ENCODE data around the gene GALK1. TPM values are rescaled to one million over a fixed set of nuclear protein-coding genes. Genes with fewer than 3 reads are reported as not detected.
A peak's percentile ranks its signal among the peaks of the same experiment; 100 is the strongest.

Gene GALK1
- total RNA-seq, 2 donors from 2014 or later: 27.4 to 27.5 TPM

DNA sequence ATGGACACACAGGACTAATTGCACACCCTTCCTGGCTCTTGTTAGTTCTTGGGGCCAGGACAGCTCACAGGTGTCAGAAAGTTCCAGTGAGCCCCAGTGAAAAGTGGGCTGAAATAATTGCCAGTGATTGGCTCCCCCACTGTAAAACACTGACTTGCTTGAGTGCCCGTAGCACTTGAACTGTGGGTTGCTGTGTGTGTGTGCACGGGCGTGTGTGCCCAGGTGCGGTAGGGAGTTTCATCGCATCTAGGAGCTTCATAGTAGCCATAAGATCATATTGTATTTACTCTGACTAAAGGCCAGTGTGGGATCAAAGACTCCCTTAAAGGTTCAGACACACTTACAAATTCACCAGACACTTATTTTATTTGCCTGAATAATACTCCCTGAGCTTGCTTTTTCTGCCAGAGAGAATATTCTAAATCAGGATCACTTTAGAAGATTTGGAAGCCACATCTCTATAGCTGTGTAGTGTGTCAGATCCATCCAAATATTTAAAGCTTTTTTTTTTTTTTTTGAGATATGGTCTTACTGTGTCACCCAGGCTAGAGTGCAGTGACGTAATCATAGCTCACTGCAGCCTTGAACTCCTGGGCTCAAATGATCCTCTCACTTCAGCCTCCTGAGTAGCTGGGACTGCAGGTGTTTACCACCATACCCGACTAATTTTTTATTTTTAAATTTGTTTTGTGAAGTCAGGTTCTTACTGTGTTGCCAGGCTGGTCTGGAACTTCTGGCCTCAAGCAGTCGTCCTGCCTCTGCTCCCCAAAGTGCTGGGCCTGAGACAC lies 31.0 kb upstream of the GALK1 start:
- H3K9me3 ChIP-seq: no peaks in the 10 kb centered on the region
- H3K4me3 ChIP-seq: no peak overlapping the region
- H3K27ac ChIP-seq: no peak overlapping the region
- ATAC-seq (no peak), DNase-seq (peak in 1 of 4 donors; percentile 2)
- WGBS, 2 donors: 90% methylated on average over 6 to 8 of the region's 8 CpGs
- no peaks in the 10 kb centered on the region for H3K27me3 ChIP-seq
- no peaks in the 10 kb centered on the region for H3K4me1 ChIP-seq
- peaks cover 0 to 3% of the 10 kb centered on the region in 2 donors for H3K36me3 ChIP-seq (replicated peaks in 1 of 2; ENCODE audit: insufficient read depth in 1 of 2, low read depth in 2 of 2)
- no peak for TF ChIP-seq POLR2A (IDR thresholded peaks at IDR 0.05)
- intact Hi-C loops (cut with DNase I): no loop called here

DNA sequence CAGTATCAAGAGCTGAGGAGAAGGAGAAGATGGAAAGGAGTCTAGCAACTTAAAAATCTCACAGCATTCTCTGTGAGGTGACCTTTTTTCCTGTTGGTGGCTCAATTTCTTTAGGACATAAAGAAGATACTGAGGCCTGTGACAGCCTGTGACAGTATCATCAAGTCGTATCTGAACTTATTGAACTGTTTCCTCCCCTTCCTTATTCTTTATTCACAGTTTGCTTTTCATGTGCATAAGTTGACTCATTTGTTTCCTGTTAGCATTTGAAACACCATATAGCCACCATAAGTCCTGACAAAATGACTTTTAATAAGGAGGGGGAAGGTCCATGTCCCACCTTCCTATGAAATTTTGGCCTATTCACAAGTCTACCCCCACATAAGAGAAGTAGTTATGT lies 28.5 kb upstream of the GALK1 start:
- TF ChIP-seq CTCF (IDR thresholded peaks at IDR 0.05) (no peak), POLR2A (IDR thresholded peaks at IDR 0.05) (no peak)
- ATAC-seq (no peak), DNase-seq (no peak)
- Histone ChIP-seq H3K4me3 (no peak overlapping the region), H3K4me1 (no peaks in the 10 kb centered on the region), H3K36me3 (replicated peaks in 1 of 2; ENCODE audit: insufficient read depth in 1 of 2, low read depth in 2 of 2) (peaks cover 0 to 2% of the 10 kb centered on the region in 2 donors), H3K27me3 (no peaks in the 10 kb centered on the region), H3K9me3 (no peaks in the 10 kb centered on the region), H3K27ac (no peak overlapping the region)
- intact Hi-C loops (cut with DNase I): no loop called here
- 62 to 85% methylated on average over 1 of the region's 1 CpG for WGBS, 2 donors

DNA sequence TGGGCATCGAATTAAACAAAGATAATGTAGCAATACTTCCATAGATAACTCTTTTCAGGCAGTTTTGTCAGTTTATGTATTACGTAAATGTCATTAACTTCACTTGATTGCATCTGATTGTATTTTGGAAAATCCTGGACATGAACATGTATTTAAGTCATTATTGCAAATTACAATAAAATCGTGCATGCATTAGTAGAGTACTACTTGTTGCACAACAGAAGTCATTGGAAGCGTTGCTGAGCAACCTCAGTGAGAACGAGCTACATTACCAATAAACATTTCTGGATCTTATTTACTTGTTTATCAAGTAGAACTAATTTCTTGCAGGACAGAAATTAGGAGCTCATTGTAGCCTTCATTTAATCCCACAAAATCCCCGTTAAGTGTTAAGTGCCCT lies 26.3 kb upstream of the GALK1 start:
- no peak for DNase-seq
- Histone ChIP-seq H3K4me1 (peaks cover 13% of the 10 kb centered on the region), H3K4me3 (no peak overlapping the region), H3K36me3 (replicated peaks in 1 of 2; ENCODE audit: insufficient read depth in 1 of 2, low read depth in 2 of 2) (no peaks in the 10 kb centered on the region), H3K27ac (no peak overlapping the region), H3K27me3 (no peaks in the 10 kb centered on the region), H3K9me3 (no peaks in the 10 kb centered on the region)
- ATAC-seq: no peak
- 78 to 81% methylated on average over 6 of the region's 6 CpGs for WGBS, 2 donors
- intact Hi-C loops (cut with DNase I): no loop called here
- TF ChIP-seq CTCF (IDR thresholded peaks at IDR 0.05) (no peak), POLR2A (IDR thresholded peaks at IDR 0.05) (no peak)

DNA sequence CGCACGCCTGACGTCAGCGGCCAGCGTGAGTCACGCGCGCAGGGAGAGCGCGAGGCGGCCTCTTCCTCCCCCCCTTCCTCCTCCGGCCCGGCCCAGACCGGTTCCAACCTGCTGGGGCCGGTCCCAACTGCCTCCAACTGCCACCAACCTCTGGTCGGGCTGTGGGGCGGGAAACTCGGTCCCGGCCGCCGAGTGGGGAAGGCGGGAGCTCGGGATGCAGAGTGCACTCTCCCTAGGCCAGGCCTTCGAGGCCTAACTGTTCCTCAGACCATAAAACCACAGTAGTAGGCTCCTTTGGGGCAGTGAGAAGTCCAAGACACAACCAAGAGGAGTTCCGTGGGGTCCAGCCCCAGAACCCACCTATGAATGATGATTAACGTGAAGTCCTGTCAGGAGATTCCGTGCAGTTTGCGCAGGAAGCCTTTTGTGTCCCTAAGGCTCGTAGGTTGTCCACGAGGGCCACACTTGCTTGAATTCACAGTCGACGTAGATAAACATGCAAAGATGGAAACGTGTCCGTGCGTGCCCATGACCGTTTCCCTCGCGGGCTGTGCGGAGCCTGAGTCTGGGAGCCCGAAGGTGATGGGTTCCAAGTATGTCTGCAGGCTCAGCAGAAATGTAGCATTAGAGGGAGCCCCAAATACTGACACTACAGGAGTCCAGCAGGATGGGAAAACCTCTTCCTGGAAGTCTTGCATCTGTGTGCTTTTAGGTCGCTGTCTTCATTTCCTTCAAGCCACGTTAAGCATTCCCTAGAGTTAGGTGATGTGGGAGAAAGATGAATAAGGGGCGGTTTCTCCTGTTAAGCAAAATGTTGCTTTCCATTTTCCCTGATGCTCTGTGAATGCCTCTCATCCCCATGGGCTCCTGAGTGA lies 20.3 kb upstream of the GALK1 start:
- Histone ChIP-seq H3K9me3 (no peaks in the 10 kb centered on the region), H3K36me3 (replicated peaks in 1 of 2; ENCODE audit: insufficient read depth in 1 of 2, low read depth in 2 of 2) (no peaks in the 10 kb centered on the region), H3K4me1 (peaks cover 50% of the 10 kb centered on the region), H3K27ac (peak overlapping the region; percentile 99), H3K27me3 (no peaks in the 10 kb centered on the region), H3K4me3 (peak overlapping the region; percentile 19 to 39)
- DNase-seq (peak; percentile 91 to 94 (median 92)), ATAC-seq (peak; percentile 78)
- intact Hi-C loops (cut with DNase I): no loop called here
- WGBS, 2 donors: 8 to 11% methylated on average over 29 to 32 of the region's 43 CpGs
- TF ChIP-seq CTCF (IDR thresholded peaks at IDR 0.05) (no peak), POLR2A (IDR thresholded peaks at IDR 0.05) (peak; percentile 45 to 84 (median 72))

DNA sequence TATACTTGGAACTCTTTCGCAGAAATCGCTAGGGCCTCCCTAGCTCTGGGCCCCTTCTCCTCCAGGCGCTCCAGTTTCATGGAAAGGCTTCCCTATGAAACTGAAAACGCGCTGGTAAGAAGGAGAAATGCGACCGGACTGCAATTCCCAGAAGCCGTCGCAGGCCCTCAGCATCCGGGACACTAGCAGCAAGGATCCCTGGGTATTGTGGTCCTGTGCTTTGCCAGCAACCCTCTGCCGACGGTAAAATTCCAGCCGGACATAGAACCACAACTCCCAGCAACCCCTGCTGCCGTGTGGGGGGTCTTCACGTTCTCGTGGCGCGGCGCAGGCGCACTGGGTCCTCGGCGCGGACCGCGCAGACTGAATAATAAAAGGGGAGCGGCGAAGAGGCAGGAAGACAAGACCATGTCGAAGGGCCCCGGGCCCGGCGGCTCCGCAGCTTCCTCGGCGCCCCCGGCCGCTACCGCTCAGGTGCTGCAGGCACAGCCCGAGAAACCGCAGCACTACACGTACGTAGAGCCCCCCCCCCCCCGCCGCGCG lies 19.6 kb upstream of the GALK1 start, which contains the start of gene UNK:
UNK (plus strand) TSS at position 334 of the 543 bp plus-strand sequence; CDS start at position 409, 75 bp downstream.
- DNase-seq (peak; percentile 97 to 99 (median 98)), ATAC-seq (peak; percentile 84)
- Histone ChIP-seq H3K9me3 (no peaks in the 10 kb centered on the region), H3K27ac (peak within 1 kb of the TSS; percentile 99), H3K4me3 (peak within 1 kb of the TSS; percentile 19 to 39), H3K4me1 (peaks cover 50% of the 10 kb centered on the region), H3K36me3 (replicated peaks in 1 of 2; ENCODE audit: insufficient read depth in 1 of 2, low read depth in 2 of 2) (no peaks in the 10 kb centered on the region), H3K27me3 (no peaks in the 10 kb centered on the region)
- TF ChIP-seq CTCF (IDR thresholded peaks at IDR 0.05) (peak in 1 of 7 experiments; percentile 29), POLR2A (IDR thresholded peaks at IDR 0.05) (peak; percentile 68 to 83 (median 81))
- WGBS, 2 donors: 0% methylated on average over 7 to 36 of the region's 45 CpGs
- intact Hi-C loops (cut with DNase I): no loop called here
